Stimulated activated CD4-positive, alpha-beta T cell treated with anti-CD3 and anti-CD28 coated beads, Interleukin-4, amount 100 ng/mL, for 1 hour (primary cell): ENCODE data around the gene WNT4.
A peak's percentile ranks its signal among the peaks of the same experiment; 100 is the strongest.

Experiments used
- DNase-seq: peaks from one replicate; pipeline ENCODE4 v3.0.0-alpha.2; 2020

Gene WNT4

GRCh38 chr1:22107126-22107525 lies 35.8 kb downstream of the WNT4 start:
- no peak for DNase-seq

DNA sequence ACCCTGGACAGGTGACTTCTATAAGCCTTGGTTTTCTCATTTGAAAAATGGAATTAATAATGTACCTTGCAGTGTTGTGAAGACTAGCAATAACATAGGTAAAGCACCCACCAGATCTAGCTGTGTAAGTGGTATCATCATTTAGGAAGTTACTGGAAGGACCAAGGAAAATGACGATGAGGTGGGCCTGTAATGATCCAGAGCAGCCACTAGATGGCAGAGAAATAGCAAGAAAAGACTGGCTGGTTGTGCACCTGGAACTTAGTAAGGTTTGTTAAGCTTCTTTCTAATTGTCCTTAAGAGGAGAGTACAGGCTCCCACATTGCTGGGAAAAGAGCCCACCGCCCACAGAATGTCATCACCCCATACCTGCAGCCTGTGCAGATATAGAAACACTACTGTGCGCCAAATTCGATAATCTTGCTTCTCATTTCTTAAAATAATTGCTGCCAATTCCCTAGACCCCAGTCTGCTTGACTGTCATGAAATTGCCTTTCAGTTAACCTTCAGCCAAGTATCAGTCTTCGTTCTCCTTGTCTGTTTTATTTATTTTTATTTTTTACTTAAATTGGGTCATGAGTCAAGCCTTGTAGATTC lies 37.2 kb downstream of the WNT4 start:
- DNase-seq: no peak

- DNase-seq: no peak
Observed at GRCh38 chr1:22104865-22105437, 37.9 kb downstream of the WNT4 start.

- DNase-seq: no peak
Observed at GRCh38 chr1:22104094-22104493, 38.8 kb downstream of the WNT4 start.

DNA sequence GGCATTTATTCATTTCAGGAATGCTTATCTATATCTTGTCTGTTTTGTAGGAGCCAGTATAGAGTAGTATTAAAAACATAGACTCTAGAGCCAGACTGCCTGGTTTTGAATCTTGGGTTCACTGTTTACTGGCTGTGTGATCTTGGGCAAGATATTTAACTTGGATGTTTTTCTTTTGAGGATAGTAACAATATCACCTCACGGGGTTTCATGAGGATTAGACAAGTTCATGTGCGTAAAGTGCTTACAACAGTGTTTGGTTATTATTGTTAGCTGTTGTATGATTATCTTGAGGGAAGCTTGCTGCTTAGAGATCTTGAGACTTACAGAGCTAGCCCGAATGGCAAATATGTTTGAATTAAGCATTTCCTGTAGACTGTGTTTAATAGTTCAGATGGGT lies 40.2 kb downstream of the WNT4 start:
- DNase-seq: no peak

- no peak for DNase-seq
Observed at GRCh38 chr1:22101995-22102394, 40.9 kb downstream of the WNT4 start.

DNA sequence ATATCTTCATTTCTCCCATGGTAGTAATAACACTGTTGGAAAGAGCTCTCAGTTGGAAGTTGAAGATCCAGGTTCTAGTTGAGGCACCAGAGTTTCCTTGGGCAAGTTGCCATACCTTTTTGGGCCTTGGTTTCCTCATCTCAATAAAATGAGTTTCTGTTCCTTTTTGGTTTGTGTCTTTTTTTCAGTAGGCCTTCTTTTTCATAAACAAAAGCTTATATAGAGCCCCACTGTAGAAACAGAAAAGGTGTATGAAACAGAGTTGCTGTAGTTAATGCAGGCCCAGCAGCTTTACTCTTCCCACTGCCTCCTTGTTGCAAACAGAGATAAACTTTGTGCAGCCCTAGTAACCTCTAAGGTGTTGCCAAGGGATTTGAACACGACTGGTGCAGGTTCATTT lies 41.7 kb downstream of the WNT4 start:
- DNase-seq: no peak

DNA sequence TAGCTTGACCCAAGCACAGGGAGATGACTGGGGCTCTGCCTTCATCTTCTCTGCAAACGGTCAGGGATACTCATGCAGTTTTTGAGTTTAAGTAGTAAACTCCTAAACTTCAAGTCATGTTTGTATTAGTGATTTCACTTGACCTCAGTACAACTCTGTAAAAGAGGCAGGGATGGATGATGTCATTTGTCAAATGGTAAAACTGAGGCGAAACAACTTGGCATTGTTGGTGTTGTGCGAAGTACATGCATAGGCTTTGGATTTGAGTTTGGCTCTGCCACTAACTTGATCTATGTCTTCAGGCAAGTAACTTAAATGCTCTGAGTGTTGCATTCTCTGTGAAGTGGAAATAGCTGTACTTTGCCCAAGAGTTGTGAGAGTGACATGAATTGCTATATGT lies 42.7 kb downstream of the WNT4 start:
- no peak for DNase-seq

- no peak for DNase-seq
Observed at GRCh38 chr1:22098752-22099151, 44.1 kb downstream of the WNT4 start.

DNA sequence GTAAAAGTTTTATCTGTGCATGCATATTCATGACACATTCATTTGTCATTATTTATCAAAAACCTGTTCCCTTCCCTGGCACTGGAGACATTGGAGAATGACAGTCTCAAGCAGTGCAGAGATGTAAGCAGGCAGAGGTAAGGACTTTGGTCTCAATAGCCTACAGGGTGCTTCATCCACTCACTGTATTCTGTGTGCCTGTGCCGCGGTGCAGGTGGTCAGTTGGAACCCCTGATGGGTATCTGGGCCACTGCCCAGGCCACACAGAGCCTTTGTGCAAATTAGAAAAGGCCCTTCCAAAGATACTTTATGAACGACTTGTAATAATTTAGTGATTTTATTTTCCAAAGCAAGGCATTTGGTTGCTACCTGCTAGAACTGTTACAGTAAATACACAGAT lies 46.4 kb downstream of the WNT4 start:
- DNase-seq: no peak

GRCh38 chr1:22096036-22096435 lies 46.9 kb downstream of the WNT4 start:
- no peak for DNase-seq

- DNase-seq: no peak
Observed at GRCh38 chr1:22093513-22093912, 49.4 kb downstream of the WNT4 start.

GRCh38 chr1:22092026-22092768 lies 50.7 kb downstream of the WNT4 start:
- DNase-seq: peak; percentile 34

DNA sequence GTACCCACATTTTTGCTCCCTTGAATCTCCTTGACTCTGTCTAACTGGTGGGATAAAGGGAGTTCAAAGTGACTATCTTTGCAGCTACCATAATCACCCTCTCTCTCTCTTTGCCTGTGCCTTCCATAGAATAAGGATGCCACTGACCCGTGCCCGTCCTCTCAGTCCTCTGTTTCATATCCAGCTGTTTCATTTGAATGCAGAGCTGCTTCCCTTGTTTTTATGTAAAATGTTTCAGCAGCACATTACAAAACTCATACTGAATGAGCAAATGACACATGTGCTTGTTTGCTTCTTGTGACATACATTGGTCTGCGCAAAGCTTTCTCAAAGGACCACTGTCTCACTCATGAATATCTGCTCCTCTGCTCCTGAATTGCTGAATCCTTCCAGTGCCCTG lies 52.0 kb downstream of the WNT4 start:
- no peak for DNase-seq

DNA sequence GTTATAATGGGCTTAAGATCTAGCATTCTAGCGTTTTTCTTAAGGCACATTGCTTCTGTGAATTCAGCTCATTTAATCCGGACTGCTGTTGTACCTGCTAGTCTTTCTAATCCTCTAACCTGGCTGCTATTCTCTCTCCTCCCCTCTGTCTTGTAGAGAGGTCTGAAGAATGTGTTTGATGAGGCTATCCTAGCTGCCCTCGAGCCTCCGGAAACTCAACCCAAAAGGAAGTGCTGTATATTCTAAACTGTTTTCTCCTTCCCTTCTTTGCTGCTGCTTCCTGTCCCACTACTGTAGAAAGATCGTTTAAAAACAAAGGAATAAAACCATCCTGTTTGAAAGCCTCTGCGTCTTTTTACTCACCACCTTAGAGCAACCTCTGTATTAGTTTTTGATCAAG lies 53.1 kb downstream of the WNT4 start:
- DNase-seq: no peak

DNA sequence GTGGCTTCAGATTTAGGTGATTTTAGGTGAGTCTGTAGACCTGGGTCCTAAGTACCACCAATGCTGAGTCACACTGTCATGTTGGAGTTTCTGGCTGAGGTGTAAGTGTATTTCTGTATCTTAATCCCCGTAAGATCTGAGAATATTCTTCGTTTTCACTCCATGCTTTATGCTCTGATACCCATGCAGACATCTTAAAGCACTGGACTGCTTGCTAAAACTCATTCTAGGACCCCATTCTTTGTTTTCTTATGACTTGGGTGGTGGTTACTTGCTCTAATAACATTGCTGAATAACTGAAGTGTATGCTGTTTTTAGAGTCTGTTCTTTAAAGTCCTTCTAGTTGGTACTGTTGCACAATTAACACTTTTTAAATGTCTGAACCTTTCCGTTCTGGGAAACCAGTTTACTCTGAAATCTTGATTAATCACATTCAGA lies 53.7 kb downstream of the WNT4 start:
- no peak for DNase-seq

GRCh38 chr1:22088331-22088730 lies 54.6 kb downstream of the WNT4 start:
- DNase-seq: no peak

- DNase-seq: no peak
Observed at GRCh38 chr1:22080191-22080590, 62.7 kb downstream of the WNT4 start.

DNA sequence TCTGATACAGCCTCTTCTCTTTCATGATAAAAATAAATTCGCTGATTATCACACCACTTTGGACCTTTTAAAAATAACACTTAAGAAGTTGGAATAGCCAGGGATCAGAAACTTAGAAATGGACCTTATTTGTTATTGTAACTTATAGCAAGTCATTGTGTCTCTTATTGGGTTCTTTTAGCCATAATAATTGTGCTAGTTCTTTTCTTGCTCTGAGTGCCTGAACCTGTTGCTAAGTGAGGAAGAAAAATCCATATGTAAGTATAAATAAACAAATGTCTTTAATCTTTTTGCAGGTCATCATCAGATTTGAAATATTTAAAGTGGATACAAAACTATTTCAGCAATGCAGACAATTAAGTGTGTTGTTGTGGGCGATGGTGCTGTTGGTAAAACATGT lies 64.8 kb downstream of the WNT4 start:
- no peak for DNase-seq

DNA sequence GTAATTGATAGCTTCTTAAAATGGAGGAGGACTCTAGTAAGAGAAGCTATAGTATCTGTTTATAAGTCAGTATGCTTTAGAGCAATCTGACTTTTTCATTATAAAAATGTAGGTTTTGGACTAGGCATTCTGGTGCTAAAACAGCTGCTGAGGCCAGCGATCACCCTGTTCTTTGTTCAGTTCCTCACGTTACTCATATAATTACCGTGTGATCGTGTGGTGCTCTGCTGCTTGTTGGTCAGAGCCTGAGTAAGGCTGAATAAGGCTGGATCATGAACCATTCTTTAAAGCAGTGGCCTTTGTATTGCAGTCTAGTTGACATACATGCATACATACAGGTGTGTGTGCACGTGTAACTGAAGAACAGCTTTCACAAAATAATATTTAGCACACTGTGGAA lies 65.2 kb downstream of the WNT4 start:
- DNase-seq: no peak

DNA sequence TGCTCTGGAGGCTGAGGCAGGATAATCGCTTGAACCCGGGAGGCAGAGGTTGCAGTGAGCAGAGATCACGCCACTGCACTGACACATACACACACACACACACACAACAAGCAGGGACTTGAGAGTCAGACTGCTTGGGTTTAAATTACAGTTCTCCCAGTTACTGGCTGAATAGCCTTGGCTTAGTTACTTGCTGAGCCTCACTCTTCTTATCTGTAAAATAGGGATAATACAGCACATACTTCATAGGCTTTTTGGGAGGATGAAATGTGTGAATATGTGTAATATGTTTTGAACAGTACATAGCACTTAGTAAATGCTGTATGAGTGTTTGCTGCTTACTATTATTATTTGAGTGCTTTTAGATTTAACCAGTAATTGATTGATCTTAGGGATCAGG lies 66.6 kb downstream of the WNT4 start:
- DNase-seq: no peak

GRCh38 chr1:22075718-22076117 lies 67.2 kb downstream of the WNT4 start:
- no peak for DNase-seq

- no peak for DNase-seq
Observed at GRCh38 chr1:22074803-22075202, 68.1 kb downstream of the WNT4 start.

- no peak for DNase-seq
Observed at GRCh38 chr1:22071511-22071910, 71.4 kb downstream of the WNT4 start.
